ENCODE results near the gene ZNF341. TPM values are rescaled to one million over a fixed set of nuclear protein-coding genes. Genes with fewer than 3 reads are reported as not detected.

ZNF341 gene
- polyA plus RNA-seq, 1 donor (not counting 4 experiments of a cell fraction or from before 2014, with no cell fraction given) = 1.7 TPM

DNA sequence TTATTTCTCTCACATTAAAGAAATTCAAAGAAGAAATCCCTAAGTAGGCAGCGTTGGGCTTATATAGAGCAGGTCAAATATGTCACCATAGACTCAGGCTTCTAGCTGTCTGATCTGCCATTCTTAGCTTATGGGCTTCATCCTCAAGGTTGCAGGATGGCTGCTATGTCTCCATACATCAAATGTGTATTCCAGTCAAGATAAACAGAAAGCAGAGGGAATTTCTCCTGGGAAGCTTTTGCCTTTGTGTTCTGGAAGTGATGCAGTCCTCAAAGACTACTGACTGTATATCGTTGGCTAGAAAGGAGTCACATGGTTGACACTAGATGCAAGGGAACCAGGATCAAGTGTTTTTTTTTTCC, 36.0 kb downstream of the ZNF341 start:
- Histone ChIP-seq H3K36me3 (ENCODE audit: control insufficient read depth in 2 of 2, extremely low read depth in 1 of 2, insufficient read depth in 2 of 2, low read length in 2 of 2) (peaks cover 0 to 9% of the 10 kb centered on the region in 2 experiments), H3K4me1 (ENCODE audit: control insufficient read depth, extremely low read depth, insufficient read depth, low read length) (no peaks in the 10 kb centered on the region), H3K79me2 (ENCODE audit: control insufficient read depth, insufficient read depth, low read length) (no peaks in the 10 kb centered on the region), H3K9me3 (ENCODE audit: control insufficient read depth, low read depth, low read length) (no peaks in the 10 kb centered on the region), H3K9me1 (ENCODE audit: control insufficient read depth, extremely low read depth, insufficient read depth, low read length) (no peaks in the 10 kb centered on the region), H3K4me2 (ENCODE audit: control insufficient read depth, extremely low read depth, insufficient read depth, low read depth, low read length) (no peak overlapping the region), H2AFZ (ENCODE audit: control insufficient read depth, low read length) (no peak overlapping the region), H3K27me3 (ENCODE audit: control insufficient read depth, extremely low read depth, insufficient read depth, low read length) (no peaks in the 10 kb centered on the region), H3K4me3 (ENCODE audit: control insufficient read depth in 2 of 3, extremely low read depth in 1 of 3, insufficient read depth in 2 of 3, low read depth in 1 of 3, low read length in 3 of 3) (no peak overlapping the region), H3K27ac (ENCODE audit: control insufficient read depth, insufficient read depth, low read length) (no peak overlapping the region), H3K9ac (ENCODE audit: control insufficient read depth, extremely low read depth, insufficient read depth, low read length) (no peak overlapping the region), H4K20me1 (ENCODE audit: control insufficient read depth, extremely low read depth, insufficient read depth, low read length) (no peaks in the 10 kb centered on the region)
- DNase-seq (ENCODE audit: low read depth, low spot score) = no peak
- dilution Hi-C loops (cut with MboI; ENCODE audit: extremely low pct_ligation_motif_present, low sequenced_read_pairs) = no loop called here
- TF ChIP-seq EZH2 (IDR thresholded peaks at IDR 0.05; ENCODE audit: low read length) = no peak
- TF ChIP-seq, protein P1, sequence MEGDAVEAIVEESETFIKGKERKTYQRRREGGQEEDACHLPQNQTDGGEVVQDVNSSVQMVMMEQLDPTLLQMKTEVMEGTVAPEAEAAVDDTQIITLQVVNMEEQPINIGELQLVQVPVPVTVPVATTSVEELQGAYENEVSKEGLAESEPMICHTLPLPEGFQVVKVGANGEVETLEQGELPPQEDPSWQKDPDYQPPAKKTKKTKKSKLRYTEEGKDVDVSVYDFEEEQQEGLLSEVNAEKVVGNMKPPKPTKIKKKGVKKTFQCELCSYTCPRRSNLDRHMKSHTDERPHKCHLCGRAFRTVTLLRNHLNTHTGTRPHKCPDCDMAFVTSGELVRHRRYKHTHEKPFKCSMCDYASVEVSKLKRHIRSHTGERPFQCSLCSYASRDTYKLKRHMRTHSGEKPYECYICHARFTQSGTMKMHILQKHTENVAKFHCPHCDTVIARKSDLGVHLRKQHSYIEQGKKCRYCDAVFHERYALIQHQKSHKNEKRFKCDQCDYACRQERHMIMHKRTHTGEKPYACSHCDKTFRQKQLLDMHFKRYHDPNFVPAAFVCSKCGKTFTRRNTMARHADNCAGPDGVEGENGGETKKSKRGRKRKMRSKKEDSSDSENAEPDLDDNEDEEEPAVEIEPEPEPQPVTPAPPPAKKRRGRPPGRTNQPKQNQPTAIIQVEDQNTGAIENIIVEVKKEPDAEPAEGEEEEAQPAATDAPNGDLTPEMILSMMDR (optimal IDR thresholded peaks at IDR 0.05 in 1 of 3, IDR thresholded peaks at IDR 0.05 in 1 of 3, conservative IDR thresholded peaks at IDR 0.05 in 1 of 3; ENCODE audit: extremely low read depth in 1 of 3, insufficient read depth in 2 of 3, low read length in 3 of 3) = no peak
- no peak for FAIRE-seq

DNA sequence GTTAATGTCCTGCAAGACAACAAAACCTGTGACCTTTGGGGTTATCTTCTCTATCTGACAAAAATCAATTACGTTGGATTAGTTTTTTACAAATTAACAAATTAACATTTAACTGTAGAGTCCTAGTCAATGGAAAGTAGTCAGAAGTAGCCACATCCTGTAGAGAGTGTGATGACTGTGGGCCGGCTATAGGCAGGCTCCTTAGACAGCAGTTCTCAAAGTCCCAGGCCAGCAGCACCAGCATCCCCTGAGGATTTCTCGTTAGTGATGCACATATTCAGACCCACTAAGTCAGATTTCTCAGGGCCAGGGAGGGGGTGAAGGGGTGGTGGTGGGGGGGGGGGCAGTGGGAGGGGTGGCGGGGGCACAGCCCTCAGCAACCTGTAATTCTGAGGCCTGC, 37.2 kb downstream of the ZNF341 start:
- Histone ChIP-seq H3K9me3 (ENCODE audit: control insufficient read depth, low read depth, low read length) (no peaks in the 10 kb centered on the region), H2AFZ (ENCODE audit: control insufficient read depth, low read length) (no peak overlapping the region), H3K27ac (ENCODE audit: control insufficient read depth, insufficient read depth, low read length) (no peak overlapping the region), H3K9me1 (ENCODE audit: control insufficient read depth, extremely low read depth, insufficient read depth, low read length) (no peaks in the 10 kb centered on the region), H3K79me2 (ENCODE audit: control insufficient read depth, insufficient read depth, low read length) (no peaks in the 10 kb centered on the region), H3K9ac (ENCODE audit: control insufficient read depth, extremely low read depth, insufficient read depth, low read length) (no peak overlapping the region), H4K20me1 (ENCODE audit: control insufficient read depth, extremely low read depth, insufficient read depth, low read length) (no peaks in the 10 kb centered on the region), H3K36me3 (ENCODE audit: control insufficient read depth in 2 of 2, extremely low read depth in 1 of 2, insufficient read depth in 2 of 2, low read length in 2 of 2) (peaks cover 0 to 12% of the 10 kb centered on the region in 2 experiments), H3K4me3 (ENCODE audit: control insufficient read depth in 2 of 3, extremely low read depth in 1 of 3, insufficient read depth in 2 of 3, low read depth in 1 of 3, low read length in 3 of 3) (no peak overlapping the region), H3K27me3 (ENCODE audit: control insufficient read depth, extremely low read depth, insufficient read depth, low read length) (no peaks in the 10 kb centered on the region), H3K4me2 (ENCODE audit: control insufficient read depth, extremely low read depth, insufficient read depth, low read depth, low read length) (no peak overlapping the region), H3K4me1 (ENCODE audit: control insufficient read depth, extremely low read depth, insufficient read depth, low read length) (no peaks in the 10 kb centered on the region)
- dilution Hi-C loops (cut with MboI; ENCODE audit: extremely low pct_ligation_motif_present, low sequenced_read_pairs) = no loop called here
- TF ChIP-seq EZH2 (IDR thresholded peaks at IDR 0.05; ENCODE audit: low read length) = no peak
- TF ChIP-seq, protein P1 (optimal IDR thresholded peaks at IDR 0.05 in 1 of 3, IDR thresholded peaks at IDR 0.05 in 1 of 3, conservative IDR thresholded peaks at IDR 0.05 in 1 of 3; ENCODE audit: extremely low read depth in 1 of 3, insufficient read depth in 2 of 3, low read length in 3 of 3) = no peak
- DNase-seq (ENCODE audit: low read depth, low spot score) (no peak), FAIRE-seq (no peak)

Data from keratinocyte (primary cell).